ENCODE measurements around the gene FBXO36. TPM values are rescaled to one million over a fixed set of nuclear protein-coding genes. Genes with fewer than 3 reads are reported as not detected.

The FBXO36 gene
- total and polyA plus RNA-seq, 2 experiments from 2014 or later = 5.8 to 7.6 TPM

GRCh38 chr2:229905601-229906000 lies 16.7 kb upstream of the FBXO36 start:
- Mint-ChIP-seq H3K27ac (peak overlapping the region; percentile 44; the same call in 1 of the 2 replicates), H3K4me3 (no peak overlapping the region), H3K9me3 (no peaks in the 10 kb centered on the region), H3K4me1 (peaks cover 17% of the 10 kb centered on the region; the same call in 2 of the 3 replicates), H3K36me3 (ENCODE audit: low read depth) (peaks cover 14% of the 10 kb centered on the region; the same call in 2 of the 3 replicates), H3K27me3 (ENCODE audit: insufficient read depth, low read depth, poor library complexity) (peaks cover 2% of the 10 kb centered on the region)
- DNase-seq (ENCODE audit: low spot score) = no peak
- H3K4me3 ChIP-seq = no peak overlapping the region
- peaks cover 5% of the 10 kb centered on the region; the same call in 1 of the 2 replicates for H3K4me1 ChIP-seq (ENCODE audit: insufficient read depth)
- H3K27ac ChIP-seq (ENCODE audit: low read depth) = no peak overlapping the region; the same call in 1 of the 2 replicates
- H3K36me3 ChIP-seq (ENCODE audit: insufficient read depth) = no peaks in the 10 kb centered on the region
- TF ChIP-seq REST (IDR thresholded peaks at IDR 0.05; ENCODE audit: unreplicated experiment) (no peak), EZH2phosphoT487 (IDR thresholded peaks at IDR 0.05; ENCODE audit: unreplicated experiment) (no peak), JUNB (IDR thresholded peaks at IDR 0.05; ENCODE audit: unreplicated experiment) (no peak), EZH2 (IDR thresholded peaks at IDR 0.05; ENCODE audit: low read depth, unreplicated experiment) (no peak)
- TF ChIP-seq, protein P1, sequence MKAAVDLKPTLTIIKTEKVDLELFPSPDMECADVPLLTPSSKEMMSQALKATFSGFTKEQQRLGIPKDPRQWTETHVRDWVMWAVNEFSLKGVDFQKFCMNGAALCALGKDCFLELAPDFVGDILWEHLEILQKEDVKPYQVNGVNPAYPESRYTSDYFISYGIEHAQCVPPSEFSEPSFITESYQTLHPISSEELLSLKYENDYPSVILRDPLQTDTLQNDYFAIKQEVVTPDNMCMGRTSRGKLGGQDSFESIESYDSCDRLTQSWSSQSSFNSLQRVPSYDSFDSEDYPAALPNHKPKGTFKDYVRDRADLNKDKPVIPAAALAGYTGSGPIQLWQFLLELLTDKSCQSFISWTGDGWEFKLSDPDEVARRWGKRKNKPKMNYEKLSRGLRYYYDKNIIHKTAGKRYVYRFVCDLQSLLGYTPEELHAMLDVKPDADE (IDR thresholded peaks at IDR 0.05) = no peak
- TF ChIP-seq, protein P2, sequence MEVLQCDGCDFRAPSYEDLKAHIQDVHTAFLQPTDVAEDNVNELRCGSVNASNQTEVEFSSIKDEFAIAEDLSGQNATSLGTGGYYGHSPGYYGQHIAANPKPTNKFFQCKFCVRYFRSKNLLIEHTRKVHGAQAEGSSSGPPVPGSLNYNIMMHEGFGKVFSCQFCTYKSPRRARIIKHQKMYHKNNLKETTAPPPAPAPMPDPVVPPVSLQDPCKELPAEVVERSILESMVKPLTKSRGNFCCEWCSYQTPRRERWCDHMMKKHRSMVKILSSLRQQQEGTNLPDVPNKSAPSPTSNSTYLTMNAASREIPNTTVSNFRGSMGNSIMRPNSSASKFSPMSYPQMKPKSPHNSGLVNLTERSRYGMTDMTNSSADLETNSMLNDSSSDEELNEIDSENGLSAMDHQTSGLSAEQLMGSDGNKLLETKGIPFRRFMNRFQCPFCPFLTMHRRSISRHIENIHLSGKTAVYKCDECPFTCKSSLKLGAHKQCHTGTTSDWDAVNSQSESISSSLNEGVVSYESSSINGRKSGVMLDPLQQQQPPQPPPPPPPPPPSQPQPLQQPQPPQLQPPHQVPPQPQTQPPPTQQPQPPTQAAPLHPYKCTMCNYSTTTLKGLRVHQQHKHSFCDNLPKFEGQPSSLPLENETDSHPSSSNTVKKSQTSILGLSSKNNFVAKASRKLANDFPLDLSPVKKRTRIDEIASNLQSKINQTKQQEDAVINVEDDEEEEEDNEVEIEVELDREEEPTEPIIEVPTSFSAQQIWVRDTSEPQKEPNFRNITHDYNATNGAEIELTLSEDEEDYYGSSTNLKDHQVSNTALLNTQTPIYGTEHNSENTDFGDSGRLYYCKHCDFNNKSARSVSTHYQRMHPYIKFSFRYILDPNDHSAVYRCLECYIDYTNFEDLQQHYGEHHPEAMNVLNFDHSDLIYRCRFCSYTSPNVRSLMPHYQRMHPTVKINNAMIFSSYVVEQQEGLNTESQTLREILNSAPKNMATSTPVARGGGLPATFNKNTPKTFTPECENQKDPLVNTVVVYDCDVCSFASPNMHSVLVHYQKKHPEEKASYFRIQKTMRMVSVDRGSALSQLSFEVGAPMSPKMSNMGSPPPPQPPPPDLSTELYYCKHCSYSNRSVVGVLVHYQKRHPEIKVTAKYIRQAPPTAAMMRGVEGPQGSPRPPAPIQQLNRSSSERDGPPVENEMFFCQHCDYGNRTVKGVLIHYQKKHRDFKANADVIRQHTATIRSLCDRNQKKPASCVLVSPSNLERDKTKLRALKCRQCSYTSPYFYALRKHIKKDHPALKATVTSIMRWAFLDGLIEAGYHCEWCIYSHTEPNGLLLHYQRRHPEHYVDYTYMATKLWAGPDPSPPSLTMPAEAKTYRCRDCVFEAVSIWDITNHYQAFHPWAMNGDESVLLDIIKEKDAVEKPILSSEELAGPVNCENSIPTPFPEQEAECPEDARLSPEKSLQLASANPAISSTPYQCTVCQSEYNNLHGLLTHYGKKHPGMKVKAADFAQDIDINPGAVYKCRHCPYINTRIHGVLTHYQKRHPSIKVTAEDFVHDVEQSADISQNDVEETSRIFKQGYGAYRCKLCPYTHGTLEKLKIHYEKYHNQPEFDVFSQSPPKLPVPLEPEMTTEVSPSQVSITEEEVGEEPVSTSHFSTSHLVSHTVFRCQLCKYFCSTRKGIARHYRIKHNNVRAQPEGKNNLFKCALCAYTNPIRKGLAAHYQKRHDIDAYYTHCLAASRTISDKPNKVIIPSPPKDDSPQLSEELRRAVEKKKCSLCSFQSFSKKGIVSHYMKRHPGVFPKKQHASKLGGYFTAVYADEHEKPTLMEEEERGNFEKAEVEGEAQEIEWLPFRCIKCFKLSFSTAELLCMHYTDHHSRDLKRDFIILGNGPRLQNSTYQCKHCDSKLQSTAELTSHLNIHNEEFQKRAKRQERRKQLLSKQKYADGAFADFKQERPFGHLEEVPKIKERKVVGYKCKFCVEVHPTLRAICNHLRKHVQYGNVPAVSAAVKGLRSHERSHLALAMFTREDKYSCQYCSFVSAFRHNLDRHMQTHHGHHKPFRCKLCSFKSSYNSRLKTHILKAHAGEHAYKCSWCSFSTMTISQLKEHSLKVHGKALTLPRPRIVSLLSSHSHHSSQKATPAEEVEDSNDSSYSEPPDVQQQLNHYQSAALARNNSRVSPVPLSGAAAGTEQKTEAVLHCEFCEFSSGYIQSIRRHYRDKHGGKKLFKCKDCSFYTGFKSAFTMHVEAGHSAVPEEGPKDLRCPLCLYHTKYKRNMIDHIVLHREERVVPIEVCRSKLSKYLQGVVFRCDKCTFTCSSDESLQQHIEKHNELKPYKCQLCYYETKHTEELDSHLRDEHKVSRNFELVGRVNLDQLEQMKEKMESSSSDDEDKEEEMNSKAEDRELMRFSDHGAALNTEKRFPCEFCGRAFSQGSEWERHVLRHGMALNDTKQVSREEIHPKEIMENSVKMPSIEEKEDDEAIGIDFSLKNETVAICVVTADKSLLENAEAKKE (CRISPR knock-in tag; IDR thresholded peaks at IDR 0.05) = no peak
- ATAC-seq = no peak
- peaks cover 23% of the 10 kb centered on the region for H4K20me1 ChIP-seq (replicated peaks; ENCODE audit: insufficient read depth)
- no peaks in the 10 kb centered on the region for H3K9me2 ChIP-seq (ENCODE audit: insufficient read depth)
- peaks cover 100% of the 10 kb centered on the region for H3K79me2 ChIP-seq (replicated peaks; ENCODE audit: insufficient read depth)
- no peaks in the 10 kb centered on the region for H3F3A ChIP-seq (replicated peaks; ENCODE audit: low read depth)
- H3K4me2 ChIP-seq = no peak overlapping the region
- H2AFZ ChIP-seq = no peak overlapping the region
- H3K27me3 ChIP-seq (ENCODE audit: insufficient read depth) = no peaks in the 10 kb centered on the region
